Measurements from ENCODE around the gene CFAP68. TPM values are rescaled to one million over a fixed set of nuclear protein-coding genes. Genes with fewer than 3 reads are reported as not detected.

The CFAP68 gene
- total and polyA plus RNA-seq, 2 of the 13 experiments (the other 11 are each of a cell fraction or from before 2014, with no cell fraction given) = 22.2 to 25.6 TPM

GRCh38 chr11:111878849-111879636, at the start of gene CFAP68, which contains the start of gene FDXACB1 (continued):
- TF ChIP-seq ZNF670 (CRISPR knock-in tag; IDR thresholded peaks at IDR 0.05; ENCODE audit: borderline replicate concordance) (no peak), ZNF597 (CRISPR knock-in tag; IDR thresholded peaks at IDR 0.05) (no peak), SNRNP70 (IDR thresholded peaks at IDR 0.05; ENCODE audit: low read depth, low read length) (no peak), SUZ12 (IDR thresholded peaks at IDR 0.05; ENCODE audit: low read depth, low read length) (no peak), RBFOX2 (IDR thresholded peaks at IDR 0.05; ENCODE audit: low read depth, low read length) (peak; percentile 65; the same call in 1 of the 2 replicates), GPN1 (CRISPR knock-in tag; IDR thresholded peaks at IDR 0.05; ENCODE audit: borderline replicate concordance) (no peak), PAWR (CRISPR knock-in tag; IDR thresholded peaks at IDR 0.05; ENCODE audit: borderline replicate concordance) (no peak), ZNF556 (CRISPR knock-in tag; IDR thresholded peaks at IDR 0.05; ENCODE audit: borderline replicate concordance) (0 out of 2 replicates have a peak, but pooled peaks have one; percentile 20), ZBTB33 (CRISPR knock-in tag; IDR thresholded peaks at IDR 0.05) (no peak; the same call in 1 of the 2 replicates), CENPX (CRISPR knock-in tag; IDR thresholded peaks at IDR 0.05) (no peak), GZF1 (CRISPR knock-in tag; IDR thresholded peaks at IDR 0.05) (peak; percentile 82), ZNF414 (CRISPR knock-in tag; IDR thresholded peaks at IDR 0.05) (peak; percentile 70; the same call in 1 of the 2 replicates), CCAR2 (optimal IDR thresholded peaks at IDR 0.05; ENCODE audit: low read depth, low read length) (peak; percentile 26), ZNF839 (CRISPR knock-in tag; IDR thresholded peaks at IDR 0.05; ENCODE audit: borderline replicate concordance) (0 out of 2 replicates have a peak, but pooled peaks have one; percentile 26), SCMH1 (CRISPR knock-in tag; IDR thresholded peaks at IDR 0.05; ENCODE audit: borderline replicate concordance) (no peak), POLR2G (IDR thresholded peaks at IDR 0.05; ENCODE audit: low read depth, low read length) (peak; percentile 80), ZNF710 (CRISPR knock-in tag; IDR thresholded peaks at IDR 0.05; ENCODE audit: borderline replicate concordance) (peak; percentile 57; the same call in 1 of the 2 replicates), KLF6 (CRISPR knock-in tag; IDR thresholded peaks at IDR 0.05) (peak; percentile 54; the same call in 1 of the 2 replicates), ELF1 (CRISPR knock-in tag; IDR thresholded peaks at IDR 0.05) (peak; percentile 72), FOXK1 (CRISPR knock-in tag; IDR thresholded peaks at IDR 0.05; ENCODE audit: borderline replicate concordance, low read depth) (peak; percentile 84; the same call in 1 of the 2 replicates), BATF2 (CRISPR knock-in tag; IDR thresholded peaks at IDR 0.05) (no peak), TOPORS (CRISPR knock-in tag; IDR thresholded peaks at IDR 0.05) (0 out of 2 replicates have a peak, but pooled peaks have one; percentile 48), SRY (CRISPR knock-in tag; IDR thresholded peaks at IDR 0.05) (no peak)
